Smooth muscle cell (in vitro differentiated cells): ENCODE data around the gene PEX7. TPM values are rescaled to one million over a fixed set of nuclear protein-coding genes. Genes with fewer than 3 reads are reported as not detected.

Experiments
- DNase-seq: peaks from one replicate; lab custom pipeline; 2025; ENCODE audit not compliant: unreplicated experiment; lab: John Stamatoyannopoulos, UW
- H2AFZ ChIP-seq: fragments of 200-600 bp; sonication (generic); 2 replicates; pipeline ENCODE4 v1.6.0; 2016; ENCODE audit warnings: antibody characterized with exemption, low read depth, mild to moderate bottlenecking
- H3F3A ChIP-seq: fragments of 200-600 bp; sonication (generic); 2 replicates; pipeline ENCODE4 v1.6.0; 2017; ENCODE audit warnings: antibody characterized with exemption, low read depth
- H3K27ac ChIP-seq: fragments of 200-600 bp; sonication (generic); 2 replicates; pipeline ENCODE4 v1.5.1; 2016; ENCODE audit warnings: low read depth, mild to moderate bottlenecking
- H3K27me3 ChIP-seq: fragments of 200-600 bp; sonication (generic); 2 replicates; pipeline ENCODE4 v1.6.1; 2016; ENCODE audit warnings: low read depth, mild to moderate bottlenecking
- H3K36me3 ChIP-seq: fragments of 200-600 bp; sonication (generic); 2 replicates; pipeline ENCODE4 v1.5.1; 2016; ENCODE audit warnings: low read depth
- H3K4me1 ChIP-seq: fragments of 200-600 bp; sonication (generic); 2 replicates; pipeline ENCODE4 v1.5.1; 2016; ENCODE audit warnings: low read depth
- H3K4me2 ChIP-seq: fragments of 200-600 bp; sonication (generic); 2 replicates; pipeline ENCODE4 v1.6.0; 2016; ENCODE audit warnings: mild to moderate bottlenecking
- H3K4me3 ChIP-seq: fragments of 200-600 bp; sonication (generic); 2 replicates; pipeline ENCODE4 v1.5.1; 2016; ENCODE audit warnings: mild to moderate bottlenecking
- H3K79me2 ChIP-seq: fragments of 200-600 bp; sonication (generic); 2 replicates; pipeline ENCODE4 v1.6.0; 2016; ENCODE audit warnings: low read depth, mild to moderate bottlenecking
- H3K9ac ChIP-seq: fragments of 200-600 bp; sonication (generic); 2 replicates; pipeline ENCODE4 v1.6.0; 2016; ENCODE audit warnings: low read depth
- H3K9me3 ChIP-seq: fragments of 200-600 bp; sonication (generic); replicated peaks from 2 replicates; pipeline ENCODE4 v1.5.1; 2016; ENCODE audit warnings: low read depth
- H4K20me1 ChIP-seq: fragments of 200-600 bp; sonication (generic); 2 replicates; pipeline ENCODE4 v1.6.0; 2016; ENCODE audit warnings: low read depth
- CTCF ChIP-seq: fragments of 200-600 bp; sonication (generic); IDR thresholded peaks from 2 replicates; pipeline ENCODE4 v1.5.1; 2017; ENCODE audit warnings: borderline replicate concordance, mild to moderate bottlenecking, antibody characterized with exemption; ENCODE audit not compliant: insufficient read depth, poor library complexity, severe bottlenecking
- WGBS: methylation state at CpG from one replicate; pipeline ENCODE4 v1.1.7; 2016; ENCODE audit warnings: low lambda C conversion rate; 5-methylcytosine and 5-hydroxymethylcytosine counted together
- polyA plus RNA-seq: library from polyadenylated mRNA; unstranded; fragments of >200 nt; fragmentation: Nextera tagmentation; extraction: Ambion mirVana; gene quantifications from 2 replicates; pipeline ENCODE4 v1.2.1, GENCODE V29; 2016
- total RNA-seq: library from RNA; depleted of rRNA; stranded (reverse); fragments of >200 nt; gene quantifications from 2 replicates; pipeline ENCODE4 v1.2.3, GENCODE V29; 2014

PEX7 gene
- total and polyA plus RNA-seq, 2 experiments from 2014 or later = 10.3 to 14.4 TPM

- Histone ChIP-seq H3K27me3 (peaks cover 18% of the 10 kb centered on the region), H2AFZ (no peak overlapping the region), H3K4me2 (no peak overlapping the region), H3K9ac (no peak overlapping the region), H3K36me3 (no peaks in the 10 kb centered on the region), H3K79me2 (no peaks in the 10 kb centered on the region), H3K4me1 (no peaks in the 10 kb centered on the region), H3K4me3 (no peak overlapping the region), H4K20me1 (no peaks in the 10 kb centered on the region), H3K27ac (no peak overlapping the region), H3F3A (no peaks in the 10 kb centered on the region), H3K9me3 (no peaks in the 10 kb centered on the region)
- 81% methylated on average over 1 of the region's 1 CpG for WGBS
- DNase-seq = no peak
- no peak for TF ChIP-seq CTCF
These were observed 24.3 kb upstream of the PEX7 start for GRCh38 chr6:136798044-136798443.

- no peak overlapping the region for H3K4me3 ChIP-seq
- TF ChIP-seq CTCF = no peak
- no peak overlapping the region for H3K27ac ChIP-seq
- no peaks in the 10 kb centered on the region for H3K27me3 ChIP-seq
- no peak overlapping the region for H2AFZ ChIP-seq
- H3K36me3 ChIP-seq = no peaks in the 10 kb centered on the region
- no peak for DNase-seq
- 86% methylated on average over 2 of the region's 2 CpGs for WGBS
- no peaks in the 10 kb centered on the region for H4K20me1 ChIP-seq
- no peak overlapping the region for H3K9ac ChIP-seq
- H3K9me3 ChIP-seq = no peaks in the 10 kb centered on the region
- H3F3A ChIP-seq = no peaks in the 10 kb centered on the region
- no peaks in the 10 kb centered on the region for H3K4me1 ChIP-seq
- no peak overlapping the region for H3K4me2 ChIP-seq
- no peaks in the 10 kb centered on the region for H3K79me2 ChIP-seq
These were observed 20.8 kb upstream of the PEX7 start for GRCh38 chr6:136801581-136801980.

- DNase-seq = no peak
- no peak overlapping the region for H2AFZ ChIP-seq
- H3K4me3 ChIP-seq = no peak overlapping the region
- H3K27ac ChIP-seq = no peak overlapping the region
- H4K20me1 ChIP-seq = no peaks in the 10 kb centered on the region
- no peaks in the 10 kb centered on the region for H3K27me3 ChIP-seq
- H3K4me1 ChIP-seq = no peaks in the 10 kb centered on the region
- 95% methylated on average over 1 of the region's 1 CpG for WGBS
- no peak for TF ChIP-seq CTCF
- H3K36me3 ChIP-seq = no peaks in the 10 kb centered on the region
- no peaks in the 10 kb centered on the region for H3K79me2 ChIP-seq
- H3F3A ChIP-seq = no peaks in the 10 kb centered on the region
- H3K4me2 ChIP-seq = no peak overlapping the region
- no peaks in the 10 kb centered on the region for H3K9me3 ChIP-seq
- no peak overlapping the region for H3K9ac ChIP-seq
These were observed 18.8 kb upstream of the PEX7 start for GRCh38 chr6:136803608-136804007.

- no peaks in the 10 kb centered on the region for H3K27me3 ChIP-seq
- H4K20me1 ChIP-seq = no peaks in the 10 kb centered on the region
- H3K27ac ChIP-seq = no peak overlapping the region
- WGBS = 85% methylated on average over 7 of the region's 7 CpGs
- no peak for DNase-seq
- no peak overlapping the region for H3K4me3 ChIP-seq
- no peak overlapping the region for H2AFZ ChIP-seq
- H3K79me2 ChIP-seq = no peaks in the 10 kb centered on the region
- no peaks in the 10 kb centered on the region for H3K36me3 ChIP-seq
- no peak overlapping the region for H3K9ac ChIP-seq
- H3K9me3 ChIP-seq = no peaks in the 10 kb centered on the region
- TF ChIP-seq CTCF = no peak
- no peak overlapping the region for H3K4me2 ChIP-seq
- no peaks in the 10 kb centered on the region for H3K4me1 ChIP-seq
- no peaks in the 10 kb centered on the region for H3F3A ChIP-seq
These were observed 13.1 kb upstream of the PEX7 start for GRCh38 chr6:136809091-136809860.
